Colonic mucosa (tissue), 4 donors: ENCODE data around the gene ANO8. TPM values are rescaled to one million over a fixed set of nuclear protein-coding genes. Genes with fewer than 3 reads are reported as not detected.

Source experiments
- DNase-seq: peaks from one replicate; pipeline ENCODE4 v3.0.0-alpha.2; 2020
- H3K27ac ChIP-seq: fragments of 200-600 bp; one replicate; pipeline ENCODE4 v1.8.0; 2021
- H3K27me3 ChIP-seq: fragments of 200-600 bp; one replicate; pipeline ENCODE4 v1.8.0; 2021
- H3K36me3 ChIP-seq: fragments of 200-600 bp; one replicate; pipeline ENCODE4 v1.8.0; 2021
- H3K4me1 ChIP-seq: fragments of 200-600 bp; one replicate; pipeline ENCODE4 v1.8.0; 2021; ENCODE audit warnings: mild to moderate bottlenecking
- H3K4me3 ChIP-seq: fragments of 200-600 bp; one replicate; pipeline ENCODE4 v1.8.0; 2021
- H3K9ac ChIP-seq, 2 donors: one replicate each; pipeline ENCODE4 v1.7.0; 2013; ENCODE audit warnings: control low read depth in 2 of 2, low read depth in 2 of 2, low read length in 2 of 2
- H3K9me3 ChIP-seq: fragments of 200-600 bp; one replicate; pipeline ENCODE4 v1.8.0; 2021
- intact Hi-C: fragments of 100-400 bp; cut with DNase I; formaldehyde crosslinking; loops from one replicate; pipeline ENCODE4 v1.14.1; 2022
- total RNA-seq, 2 donors: library from RNA; stranded (reverse); fragmentation: NEBNext Ultra II Directional in 1 of 2; extraction: Animal tissue kit (Norgen Biotek cat#: 25700) in 1 of 2; gene quantifications; one replicate each; pipeline ENCODE4 v1.2.1, GENCODE V29; 2021
- TF ChIP-seq, protein P1 (sequence below): fragments of 200-600 bp; IDR thresholded peaks from one replicate; pipeline ENCODE4 v1.8.0; 2022; ENCODE audit warnings: antibody characterized with exemption, mild to moderate bottlenecking
- donor health status: healthy.
- donor health status: DM: no; HTN: no; CAD: no.
- donor health status: DM: no; HTN: no; CAD: no.

The ANO8 gene
- total RNA-seq, 2 donors from 2014 or later, result 8.9 to 13.7 TPM

- Histone ChIP-seq H3K27ac (no peak overlapping the region), H3K27me3 (peaks cover 10% of the 10 kb centered on the region), H3K4me3 (no peak overlapping the region), H3K36me3 (peaks cover 4% of the 10 kb centered on the region), H3K9ac (no peak overlapping the region), H3K9me3 (no peaks in the 10 kb centered on the region), H3K4me1 (peaks cover 11% of the 10 kb centered on the region)
- intact Hi-C loops, result no loop called here
- TF ChIP-seq, protein P1, sequence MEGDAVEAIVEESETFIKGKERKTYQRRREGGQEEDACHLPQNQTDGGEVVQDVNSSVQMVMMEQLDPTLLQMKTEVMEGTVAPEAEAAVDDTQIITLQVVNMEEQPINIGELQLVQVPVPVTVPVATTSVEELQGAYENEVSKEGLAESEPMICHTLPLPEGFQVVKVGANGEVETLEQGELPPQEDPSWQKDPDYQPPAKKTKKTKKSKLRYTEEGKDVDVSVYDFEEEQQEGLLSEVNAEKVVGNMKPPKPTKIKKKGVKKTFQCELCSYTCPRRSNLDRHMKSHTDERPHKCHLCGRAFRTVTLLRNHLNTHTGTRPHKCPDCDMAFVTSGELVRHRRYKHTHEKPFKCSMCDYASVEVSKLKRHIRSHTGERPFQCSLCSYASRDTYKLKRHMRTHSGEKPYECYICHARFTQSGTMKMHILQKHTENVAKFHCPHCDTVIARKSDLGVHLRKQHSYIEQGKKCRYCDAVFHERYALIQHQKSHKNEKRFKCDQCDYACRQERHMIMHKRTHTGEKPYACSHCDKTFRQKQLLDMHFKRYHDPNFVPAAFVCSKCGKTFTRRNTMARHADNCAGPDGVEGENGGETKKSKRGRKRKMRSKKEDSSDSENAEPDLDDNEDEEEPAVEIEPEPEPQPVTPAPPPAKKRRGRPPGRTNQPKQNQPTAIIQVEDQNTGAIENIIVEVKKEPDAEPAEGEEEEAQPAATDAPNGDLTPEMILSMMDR, result no peak
- DNase-seq, result no peak
Measured at GRCh38 chr19:17326595-17326966, 8.1 kb downstream of the ANO8 start.

DNA sequence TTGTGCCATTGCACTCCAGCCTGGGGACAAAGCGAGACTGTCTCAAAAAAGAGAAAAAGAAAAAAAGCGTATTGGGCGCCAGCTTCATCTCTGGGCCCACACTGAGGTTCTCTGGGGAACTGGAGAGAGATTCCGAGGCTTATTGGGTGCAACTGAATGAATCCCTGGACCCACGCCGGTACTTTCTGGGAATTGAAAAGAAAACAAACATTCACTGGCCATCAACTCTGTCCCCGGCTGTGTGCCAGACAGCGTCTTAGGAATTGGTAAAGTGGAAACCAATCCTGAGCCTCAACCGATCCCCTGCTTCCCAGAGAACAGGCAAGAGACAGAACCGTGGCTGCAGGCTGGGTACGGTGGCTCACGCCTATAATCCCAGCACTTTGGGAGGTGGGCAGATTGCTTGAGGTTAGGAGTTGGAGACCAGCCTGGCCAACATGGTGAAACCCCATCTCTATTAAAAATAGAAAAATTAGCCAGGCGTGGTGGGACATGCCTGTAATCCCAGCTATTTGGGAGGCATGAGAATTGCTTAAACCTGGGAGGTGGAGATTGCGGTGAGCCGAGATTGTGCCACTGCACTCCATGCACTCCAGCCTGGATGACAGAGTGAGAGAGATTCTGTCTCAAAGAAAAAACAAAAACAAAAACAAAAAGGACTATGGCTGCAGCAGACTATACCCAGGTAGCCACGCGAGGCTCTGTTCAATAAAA, 8.6 kb downstream of the ANO8 start:
- H3K4me1 ChIP-seq, result peaks cover 11% of the 10 kb centered on the region
- no peak overlapping the region for H3K4me3 ChIP-seq
- DNase-seq, result no peak
- no peak overlapping the region for H3K27ac ChIP-seq
- H3K36me3 ChIP-seq, result peaks cover 7% of the 10 kb centered on the region
- H3K9me3 ChIP-seq, result no peaks in the 10 kb centered on the region
- H3K9ac ChIP-seq, result no peak overlapping the region
- TF ChIP-seq, protein P1, result no peak
- peaks cover 10% of the 10 kb centered on the region for H3K27me3 ChIP-seq
- intact Hi-C loops, result no loop called here

GRCh38 chr19:17325133-17325532, 9.5 kb downstream of the ANO8 start:
- Histone ChIP-seq H3K4me3 (no peak overlapping the region), H3K36me3 (peaks cover 13% of the 10 kb centered on the region), H3K9ac (no peak overlapping the region), H3K27me3 (peaks cover 10% of the 10 kb centered on the region), H3K9me3 (no peaks in the 10 kb centered on the region), H3K4me1 (peaks cover 11% of the 10 kb centered on the region), H3K27ac (no peak overlapping the region)
- intact Hi-C loops, result no loop called here
- no peak for DNase-seq
- TF ChIP-seq, protein P1, result no peak

DNA sequence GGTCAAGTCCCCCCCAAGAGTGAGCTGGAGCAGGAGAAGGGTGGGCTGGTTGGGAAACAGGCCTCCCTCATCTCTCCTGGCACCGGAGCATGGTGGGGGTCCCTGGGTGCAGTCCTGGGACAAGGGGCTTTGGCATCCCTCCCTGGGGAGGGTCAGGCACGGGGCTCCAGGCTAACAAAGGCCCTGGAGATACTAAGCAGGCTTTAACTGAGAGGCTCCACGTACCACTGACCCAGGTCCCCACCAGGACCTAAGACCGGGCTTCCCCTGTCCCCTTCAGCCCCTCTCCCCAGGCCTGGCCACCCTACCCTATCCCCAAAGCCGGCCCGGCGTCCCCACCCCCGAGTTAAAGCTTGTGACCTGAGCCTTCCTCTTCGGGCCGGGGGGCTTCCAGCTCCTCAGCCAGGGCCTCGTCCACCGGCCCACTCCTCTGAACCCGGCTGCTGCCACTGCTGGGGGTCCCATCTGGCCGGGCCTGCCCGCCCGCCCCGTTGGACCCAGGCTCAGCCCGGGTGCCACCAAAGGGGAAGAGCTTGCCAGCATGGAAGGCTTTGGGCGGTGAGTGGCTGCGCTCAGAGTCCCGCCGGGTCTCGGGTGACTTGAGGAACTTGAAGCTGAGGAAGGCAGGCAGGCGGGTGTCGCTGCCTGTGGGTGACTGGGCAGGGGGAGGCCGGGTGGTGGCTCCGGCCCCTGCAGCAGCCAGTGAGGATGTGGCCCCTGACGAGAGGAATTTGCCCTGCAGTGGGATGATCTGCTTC, 10.1 kb downstream of the ANO8 start:
- H3K9ac ChIP-seq, result no peak overlapping the region
- intact Hi-C loops, result no loop called here
- H3K4me1 ChIP-seq, result peaks cover 9% of the 10 kb centered on the region
- no peak overlapping the region for H3K4me3 ChIP-seq
- H3K27me3 ChIP-seq, result peaks cover 8% of the 10 kb centered on the region
- no peak for DNase-seq
- TF ChIP-seq, protein P1, result no peak
- no peak overlapping the region for H3K27ac ChIP-seq
- H3K9me3 ChIP-seq, result no peaks in the 10 kb centered on the region
- peaks cover 15% of the 10 kb centered on the region for H3K36me3 ChIP-seq

DNA sequence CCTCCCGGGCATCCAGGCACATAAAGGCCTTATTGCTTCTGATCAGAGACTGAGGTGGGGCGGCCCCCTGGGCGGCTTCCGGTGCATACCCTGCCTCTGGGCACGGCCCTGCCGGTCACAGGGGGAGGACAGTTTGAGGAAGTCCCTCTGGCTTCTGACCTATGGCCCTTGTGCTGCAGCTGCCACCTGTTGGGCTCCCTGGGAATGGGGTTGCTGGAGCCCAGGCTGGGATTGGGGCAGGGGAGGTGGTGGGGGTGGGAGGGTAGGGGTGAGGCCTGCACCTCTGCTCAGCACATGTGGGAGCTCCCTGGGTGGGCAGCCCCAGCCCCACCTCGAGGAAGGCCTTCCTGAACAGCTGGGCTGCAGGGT, 10.7 kb downstream of the ANO8 start:
- Histone ChIP-seq H3K9ac (no peak overlapping the region), H3K9me3 (no peaks in the 10 kb centered on the region), H3K27ac (no peak overlapping the region), H3K4me3 (no peak overlapping the region), H3K4me1 (peaks cover 4% of the 10 kb centered on the region), H3K27me3 (peaks cover 2% of the 10 kb centered on the region), H3K36me3 (peaks cover 15% of the 10 kb centered on the region)
- intact Hi-C loops, result no loop called here
- no peak for DNase-seq
- TF ChIP-seq, protein P1, result no peak
